ENCODE results near the gene MRGPRD.

MRGPRD gene

DNA sequence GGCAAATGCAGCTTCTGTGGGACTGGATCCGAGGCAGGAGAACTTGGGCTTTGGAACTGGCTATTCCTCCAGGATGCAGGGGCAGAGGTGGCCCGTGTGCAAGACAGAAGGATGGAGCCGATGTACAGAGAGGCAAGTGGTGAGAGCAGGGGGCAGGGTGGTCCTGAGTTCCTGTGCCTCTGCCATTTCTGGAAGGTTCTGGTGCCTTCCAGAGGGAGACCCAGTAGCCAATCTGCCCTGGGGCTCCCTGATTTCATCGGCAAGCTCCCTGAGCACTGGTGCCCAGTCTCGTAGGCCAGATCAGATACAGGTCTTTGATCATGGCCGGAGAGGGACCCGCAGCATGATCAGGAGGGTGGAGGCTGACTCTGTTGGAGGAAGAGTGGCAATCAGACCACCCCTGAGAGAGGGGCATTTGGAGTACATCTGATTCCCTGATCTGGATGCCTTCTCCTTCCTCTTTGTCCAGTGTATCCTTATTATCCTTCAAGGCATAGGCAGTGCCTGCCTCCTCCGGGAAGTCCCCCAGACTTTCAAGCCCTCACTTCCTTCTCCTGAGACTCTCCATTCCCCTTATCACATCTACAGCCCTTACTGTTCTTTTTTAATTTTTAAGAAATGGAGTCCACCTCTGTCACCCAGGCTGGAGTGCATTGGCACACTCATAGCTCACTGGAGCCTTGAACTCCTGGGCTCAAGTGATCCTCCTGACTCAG lies 9.7 kb downstream of the MRGPRD start:
- no peak for DNase-seq (ENCODE audit: low read depth in 2 of 3, low spot score in 1 of 3)

DNA sequence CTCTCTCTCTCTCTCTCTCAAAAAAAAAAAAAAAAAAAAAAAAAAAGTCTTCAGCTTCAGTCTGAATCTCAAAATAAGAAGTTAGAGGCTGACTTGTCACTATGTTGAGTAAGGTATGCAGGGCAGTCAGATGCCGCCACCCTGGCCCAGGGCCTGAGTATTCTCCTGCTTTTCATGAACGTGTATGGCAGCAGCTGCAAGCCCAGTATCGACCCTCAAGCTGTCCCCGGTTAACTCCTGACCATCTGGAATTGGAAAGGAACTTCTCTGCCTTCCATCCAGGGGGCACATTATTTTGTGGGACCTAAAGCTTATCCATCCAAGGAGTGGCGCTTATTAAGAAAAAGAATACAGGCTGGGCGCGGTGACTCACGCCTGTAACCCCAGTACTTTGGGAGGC lies 11.4 kb downstream of the MRGPRD start:
- DNase-seq (ENCODE audit: low read depth in 2 of 3, low spot score in 1 of 3), result no peak

DNA sequence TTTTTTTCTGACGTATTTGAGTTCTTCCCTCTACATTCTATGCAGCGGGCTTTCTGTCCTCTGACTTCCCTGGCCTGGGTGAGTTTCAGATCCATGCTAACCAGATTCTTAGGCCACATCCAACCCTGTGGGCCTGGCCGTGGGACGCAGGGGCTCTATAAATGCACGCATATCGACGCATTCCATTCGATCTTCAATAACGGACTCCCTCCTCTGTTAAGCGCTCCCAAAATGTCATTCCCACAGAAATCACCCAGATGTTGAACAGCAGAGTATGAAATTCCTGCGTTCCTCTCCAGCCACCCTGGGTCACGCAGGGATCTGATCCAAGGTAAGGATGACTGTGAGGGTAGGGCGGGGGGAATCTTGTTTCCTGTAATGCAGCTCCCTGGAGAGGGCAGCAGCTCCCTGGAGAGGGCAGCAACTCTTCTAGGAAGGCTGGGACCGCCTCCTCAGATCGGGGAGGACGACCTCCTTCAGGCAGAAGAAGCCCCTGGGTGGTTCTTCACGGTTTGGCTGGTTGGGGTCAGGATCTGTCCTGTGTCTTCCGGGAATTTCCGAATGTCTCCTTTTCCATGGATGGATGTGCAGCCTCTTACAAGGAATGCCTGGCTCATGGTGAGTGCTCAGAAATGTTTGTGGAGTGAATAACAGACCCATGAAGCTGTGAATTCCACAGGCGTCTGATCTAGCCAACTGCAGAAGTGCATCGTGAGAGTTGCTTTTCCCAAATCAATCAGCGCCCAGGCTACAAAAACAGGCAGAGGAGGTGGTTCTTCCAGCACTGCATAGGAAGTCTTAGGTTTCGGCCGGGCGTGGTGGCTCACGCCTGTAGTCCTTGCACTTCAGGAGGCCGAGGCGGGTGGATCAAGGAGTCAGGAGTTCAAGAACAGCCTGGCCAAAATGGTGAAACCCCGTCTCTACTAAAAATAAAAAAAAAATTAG lies 12.2 kb downstream of the MRGPRD start:
- DNase-seq (ENCODE audit: low read depth in 2 of 3, low spot score in 1 of 3), result no peak

DNA sequence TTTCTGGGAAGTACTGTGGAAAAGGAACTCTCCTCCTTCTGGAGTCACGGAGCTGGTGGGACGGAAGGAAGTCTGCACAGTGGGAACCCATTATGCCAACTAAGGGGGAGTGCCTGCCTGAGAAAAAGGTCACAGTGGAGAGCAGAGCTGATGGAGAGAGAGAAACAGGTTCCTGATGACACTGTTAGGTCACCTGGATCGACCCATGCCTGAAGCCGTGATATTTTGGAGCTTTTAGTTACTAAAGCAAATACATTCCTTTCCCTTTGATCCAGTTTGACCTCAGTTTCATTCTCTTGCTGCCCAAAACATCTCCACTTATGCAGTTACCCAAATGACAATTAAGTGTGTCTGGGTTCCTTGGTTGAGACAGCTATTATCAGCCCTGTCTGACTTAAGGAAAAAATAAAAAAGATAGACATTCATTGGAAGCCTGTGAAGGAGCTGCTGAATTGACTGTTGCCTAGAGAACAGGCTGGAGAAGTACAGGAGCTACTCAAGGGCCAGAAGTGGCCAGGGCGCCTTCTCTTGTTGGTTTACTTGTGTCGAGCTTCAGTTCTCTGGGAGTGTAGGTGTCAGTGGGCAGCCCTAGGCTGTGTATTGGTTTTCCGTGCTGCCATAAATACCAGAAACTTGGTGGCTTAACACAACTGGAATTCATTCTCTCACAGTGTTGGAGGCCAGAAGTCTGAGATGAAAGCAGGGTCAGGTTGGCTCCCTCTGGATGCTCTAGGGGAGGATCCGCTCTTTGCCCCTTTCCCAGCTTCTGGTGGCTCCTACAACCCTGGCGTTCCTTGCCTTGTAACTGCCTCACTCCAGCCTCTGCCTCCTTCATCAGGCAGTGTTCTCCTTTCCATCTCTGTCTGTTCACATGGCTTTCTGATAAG lies 13.6 kb downstream of the MRGPRD start:
- DNase-seq (ENCODE audit: low read depth in 2 of 3, low spot score in 1 of 3), result no peak

DNA sequence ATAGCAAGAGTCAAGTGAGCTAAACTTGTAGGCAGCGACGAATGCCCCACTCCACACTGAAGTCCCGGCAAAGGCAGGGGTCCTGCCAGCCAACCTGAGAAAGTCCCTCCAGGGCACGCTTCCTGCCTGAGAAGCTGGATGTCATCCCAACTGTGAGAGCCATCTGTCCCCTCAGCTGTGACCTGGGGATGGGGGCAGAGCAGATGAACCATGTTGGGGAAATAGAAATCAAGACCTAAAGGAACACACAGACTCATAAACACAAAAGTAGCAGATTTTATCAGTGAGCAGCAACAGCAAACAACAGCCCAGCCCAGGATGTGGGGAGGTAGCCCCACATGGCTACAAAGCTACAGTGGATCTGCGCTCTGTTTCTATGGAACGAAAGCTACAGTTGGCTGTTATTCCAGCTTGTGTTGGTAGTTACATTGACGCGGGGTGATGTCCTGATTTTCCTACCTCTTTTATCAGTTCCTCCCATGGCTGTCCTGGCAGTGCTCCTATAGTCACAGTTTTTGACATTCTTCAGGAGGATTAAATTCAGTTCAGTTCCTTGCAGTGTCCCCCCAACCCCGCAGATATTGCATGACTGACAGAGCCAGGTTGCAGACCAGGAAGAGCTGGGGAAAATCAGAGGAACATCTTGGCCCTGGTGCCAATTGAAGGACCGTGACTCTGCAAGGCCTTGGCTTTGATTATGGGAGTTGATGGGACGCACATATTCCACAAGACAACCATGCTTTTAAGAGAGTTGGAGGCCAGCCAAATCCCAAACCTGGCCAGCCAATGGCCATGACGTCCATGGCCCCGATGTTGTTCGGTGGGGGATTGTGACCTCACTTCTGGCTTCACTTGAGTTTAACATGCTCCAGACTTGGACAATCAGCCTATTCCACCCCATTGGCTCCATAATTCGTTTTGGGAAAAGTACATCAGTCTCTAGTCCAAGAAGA lies 14.6 kb downstream of the MRGPRD start:
- no peak for DNase-seq (ENCODE audit: low read depth in 2 of 3, low spot score in 1 of 3)

DNA sequence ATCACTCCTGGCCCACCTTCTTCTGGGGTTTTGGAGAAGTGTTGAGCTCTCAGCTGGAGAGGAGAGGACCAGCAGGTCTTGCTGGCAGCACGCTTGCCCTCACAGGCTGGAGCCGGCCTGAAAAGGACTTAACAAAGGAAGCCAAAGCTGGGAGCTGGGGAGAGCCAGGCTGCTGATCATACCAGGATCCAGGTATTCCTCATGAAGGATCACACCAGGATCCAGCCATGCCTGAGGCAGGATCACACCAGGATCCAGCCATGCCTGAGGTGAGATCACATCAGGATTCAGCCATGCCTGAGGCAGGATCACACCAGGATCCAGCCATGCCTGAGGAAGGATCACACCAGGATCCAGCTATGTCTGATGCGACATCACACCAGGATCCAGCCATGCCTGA lies 17.0 kb downstream of the MRGPRD start:
- no peak for DNase-seq (ENCODE audit: low read depth in 2 of 3, low spot score in 1 of 3)

DNA sequence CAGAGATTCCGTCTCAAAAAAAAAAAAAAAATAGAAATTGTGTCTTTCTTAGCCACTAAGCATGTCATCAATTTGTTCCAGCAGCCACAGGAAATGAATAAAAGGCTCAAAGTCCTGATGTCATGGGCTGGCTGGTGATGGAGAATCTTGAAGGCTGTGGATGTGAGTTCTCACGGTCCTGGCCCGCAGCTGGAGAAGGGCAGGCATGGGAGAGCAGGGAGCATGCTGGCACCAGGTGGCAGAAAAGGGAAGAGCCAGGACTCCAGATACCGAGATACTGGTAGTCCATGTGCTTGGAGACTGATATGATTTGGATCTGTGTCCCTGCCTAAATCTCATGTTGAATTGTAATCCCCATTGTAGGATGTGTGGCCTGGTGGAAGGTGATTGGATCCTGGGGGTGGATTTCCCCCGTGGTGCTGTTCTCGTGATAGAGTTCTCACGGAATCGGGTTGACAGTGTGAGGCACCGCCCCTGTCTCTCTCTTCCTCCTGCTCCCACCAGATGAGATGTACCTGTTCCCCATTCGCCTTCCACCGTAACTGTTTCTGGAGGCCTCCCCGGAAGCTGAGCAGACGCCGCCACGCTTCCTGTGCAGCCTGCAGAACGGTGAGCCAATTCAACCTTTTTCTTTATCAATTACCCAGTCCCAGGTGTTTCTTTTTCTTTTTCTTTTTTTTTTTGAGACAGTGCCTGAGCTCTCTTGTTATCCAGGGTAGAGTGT lies 18.1 kb downstream of the MRGPRD start:
- DNase-seq (ENCODE audit: low read depth in 2 of 3, low spot score in 1 of 3), result no peak

DNA sequence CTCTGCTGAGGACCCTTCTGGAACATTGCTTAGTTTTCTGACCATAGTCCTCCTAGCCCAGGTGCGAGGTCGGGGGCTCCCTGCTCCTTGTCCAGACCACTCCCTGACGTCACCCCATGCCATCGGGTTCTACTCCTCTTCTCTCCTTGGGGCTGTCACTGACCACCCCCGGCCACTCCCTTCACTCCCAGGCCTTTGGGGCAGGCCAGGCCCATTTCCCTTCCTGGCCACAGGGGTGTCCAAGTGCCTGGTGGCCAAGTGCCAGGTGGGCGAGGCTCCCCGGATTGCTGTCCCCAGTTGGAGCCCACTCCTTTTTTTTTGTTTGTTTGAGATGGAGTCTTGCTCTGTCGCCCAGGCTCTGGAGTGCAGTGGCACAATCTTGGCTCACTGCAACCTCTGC lies 19.5 kb downstream of the MRGPRD start:
- no peak for DNase-seq (ENCODE audit: low read depth in 2 of 3, low spot score in 1 of 3)

DNA sequence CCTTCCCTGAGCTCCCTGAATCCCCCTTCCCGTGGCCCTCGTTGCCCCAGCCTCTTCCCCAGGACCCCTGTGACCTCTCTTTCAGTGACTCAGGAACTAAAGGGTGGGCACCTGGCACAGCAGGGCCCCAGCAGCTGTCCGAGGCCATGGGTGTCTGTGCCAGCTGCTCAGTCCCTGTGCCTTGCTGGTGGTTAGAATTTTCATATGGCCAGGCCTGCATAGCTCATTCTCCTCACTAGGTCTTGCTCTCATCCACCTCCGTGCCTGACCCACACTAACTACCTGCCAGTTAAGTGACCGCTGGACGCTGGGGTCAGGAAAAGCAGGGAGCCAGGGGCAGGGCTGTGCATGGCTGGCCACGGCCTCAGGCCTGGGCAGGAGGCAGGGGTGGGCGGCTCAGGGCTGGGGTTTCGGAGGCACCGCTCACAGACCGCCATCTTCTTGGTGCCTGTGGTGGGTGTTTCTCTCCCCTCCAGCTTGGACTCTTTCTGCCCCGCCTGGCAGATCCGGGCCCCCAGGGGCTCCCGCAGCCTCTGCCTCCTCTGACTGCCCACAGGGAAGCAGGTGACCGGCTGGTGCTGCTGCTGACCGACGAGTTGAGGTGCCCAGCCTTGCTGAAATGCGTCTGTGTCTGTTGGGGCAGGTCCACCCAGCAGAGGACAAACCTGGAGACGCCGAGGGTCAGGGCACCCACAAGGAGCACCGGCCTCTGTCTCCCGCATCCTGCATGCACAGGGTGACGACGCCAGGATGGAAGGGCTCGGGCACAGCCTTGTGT lies 20.3 kb downstream of the MRGPRD start:
- DNase-seq (ENCODE audit: low read depth in 2 of 3, low spot score in 1 of 3), result no peak

DNA sequence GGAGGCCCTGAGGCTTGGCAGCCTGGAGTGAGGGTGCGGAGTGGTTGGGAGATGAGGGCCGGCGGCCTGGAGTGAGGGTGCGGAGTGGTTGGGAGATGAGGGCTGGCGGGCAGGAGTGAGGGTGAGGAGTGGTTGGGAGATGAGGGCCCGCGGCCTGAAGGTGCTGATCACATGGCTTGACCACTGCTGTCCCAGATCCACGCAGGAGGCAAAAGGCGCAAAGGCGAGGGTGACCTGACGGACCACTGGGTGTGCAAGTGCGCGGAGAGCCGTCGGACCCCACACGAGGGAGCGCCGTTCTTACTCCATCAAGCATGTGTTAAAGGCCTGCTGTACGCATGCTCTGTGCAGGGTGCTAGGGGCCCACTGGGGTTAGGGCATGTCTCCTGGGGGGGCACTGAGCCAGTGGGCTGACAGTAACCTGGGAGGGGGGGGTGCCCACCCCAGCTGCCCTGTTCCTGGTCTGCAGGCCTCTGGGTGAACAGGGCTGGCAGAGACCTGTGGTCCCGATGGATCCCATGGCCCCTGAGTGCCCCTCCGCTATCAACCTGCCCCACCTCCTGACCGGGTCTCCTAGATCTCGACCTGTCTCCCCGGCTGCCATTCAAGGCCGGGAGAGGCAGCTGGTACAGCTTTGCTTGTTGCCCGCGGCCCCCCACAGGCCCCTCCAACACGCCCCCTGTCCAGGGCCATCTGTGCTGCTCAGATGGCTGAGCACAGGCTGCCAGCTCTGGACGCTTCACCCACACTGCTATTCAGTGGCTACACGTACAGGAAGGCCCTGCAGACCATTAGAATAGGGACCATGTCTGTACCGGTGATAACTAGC lies 21.1 kb downstream of the MRGPRD start:
- no peak for DNase-seq (ENCODE audit: low read depth in 2 of 3, low spot score in 1 of 3)

DNA sequence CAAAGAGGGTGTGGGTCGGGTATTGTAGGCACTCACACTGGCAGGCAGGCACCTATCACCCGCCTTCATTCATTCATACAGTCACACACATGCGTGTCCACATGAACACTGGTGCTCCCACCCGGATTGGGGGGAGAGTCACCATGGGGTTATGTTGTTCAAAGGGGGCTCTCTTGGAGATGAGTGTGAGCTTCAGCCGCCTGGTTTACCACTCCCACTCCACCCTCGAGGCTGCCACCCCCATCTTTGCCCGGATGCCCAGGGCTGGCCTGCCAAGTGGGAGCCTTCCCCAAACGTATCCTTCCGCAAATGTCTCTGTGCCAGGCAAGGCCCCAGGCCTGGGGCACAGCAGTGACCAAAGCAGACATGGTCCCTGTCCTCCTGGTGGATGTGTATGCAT lies 22.6 kb downstream of the MRGPRD start:
- DNase-seq (ENCODE audit: low read depth in 2 of 3, low spot score in 1 of 3), result no peak

DNA sequence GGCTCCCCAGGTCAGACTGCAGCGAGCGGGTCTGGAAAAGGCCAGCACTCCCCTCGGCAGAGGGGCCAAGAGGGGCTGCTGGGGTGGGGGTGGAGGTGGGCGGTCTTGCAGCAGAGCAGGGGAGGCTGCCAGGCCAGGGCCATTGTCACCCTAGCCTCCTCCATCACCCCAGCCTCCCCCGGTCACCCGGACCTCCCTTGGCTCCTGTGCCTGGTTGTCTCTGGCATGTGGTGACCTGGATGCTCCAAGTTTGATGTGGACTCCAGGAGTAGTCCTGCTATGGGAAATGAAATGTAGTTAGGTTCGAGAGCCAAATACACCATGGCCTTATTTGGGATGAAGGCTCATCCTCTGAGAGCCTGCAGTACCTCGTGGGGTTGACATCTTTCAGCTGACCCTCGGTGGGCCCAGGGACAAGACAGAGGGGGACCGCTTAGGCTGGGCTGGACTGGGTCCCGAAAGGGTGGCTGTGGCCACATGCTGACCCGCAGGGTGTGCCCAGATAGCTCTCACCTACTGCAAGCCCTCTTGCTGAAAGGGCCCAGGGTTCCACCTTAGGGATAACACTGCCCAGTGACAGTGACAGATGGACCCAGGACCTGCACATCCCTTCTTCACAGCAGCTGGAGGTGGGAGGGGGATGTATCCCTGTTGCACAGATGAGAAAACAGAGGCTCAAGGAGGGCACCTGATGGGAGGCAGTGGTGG lies 24.1 kb downstream of the MRGPRD start:
- DNase-seq (ENCODE audit: low read depth in 2 of 3, low spot score in 1 of 3), result no peak

DNA sequence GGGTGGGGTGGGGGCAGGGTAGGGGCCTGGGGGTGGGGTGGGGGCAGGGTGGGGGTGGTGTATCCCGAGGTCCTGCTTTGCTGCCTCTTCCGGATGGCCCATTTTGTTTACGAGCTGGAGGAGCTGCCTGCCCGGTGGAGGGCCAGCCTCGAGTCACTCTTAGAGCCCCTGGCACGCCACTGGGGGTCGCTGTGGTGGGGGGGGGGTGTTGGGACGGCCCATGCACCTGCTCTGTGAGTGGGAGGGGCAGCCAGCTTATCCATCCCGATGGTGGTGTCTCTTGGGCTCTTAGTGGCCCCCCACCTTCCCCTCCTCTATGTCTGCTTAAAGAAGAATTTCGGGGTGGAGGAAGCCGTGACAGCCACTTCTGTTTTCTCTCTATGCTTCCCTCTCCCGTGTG lies 24.6 kb downstream of the MRGPRD start:
- DNase-seq (ENCODE audit: low read depth in 2 of 3, low spot score in 1 of 3), result peak in 1 of 3 donors; percentile 12

DNA sequence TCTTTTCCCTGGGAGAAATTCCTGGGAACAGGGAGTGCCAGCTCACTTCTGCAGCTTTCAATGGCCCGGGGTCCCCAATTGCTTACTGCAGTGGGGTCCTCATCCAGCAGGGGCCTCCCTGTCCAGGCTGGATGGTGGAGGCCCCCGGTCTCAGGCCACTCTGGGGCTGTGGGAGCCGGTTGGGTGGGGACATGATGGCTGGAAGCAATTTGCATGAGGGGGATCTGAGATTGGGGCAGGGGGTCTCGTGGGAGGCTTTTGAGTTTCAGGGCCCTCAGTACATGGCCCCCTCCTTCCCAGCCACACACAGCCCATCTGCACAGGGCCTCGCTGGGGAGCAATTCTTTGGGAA lies 25.2 kb downstream of the MRGPRD start:
- DNase-seq (ENCODE audit: low read depth in 2 of 3, low spot score in 1 of 3), result no peak

DNA sequence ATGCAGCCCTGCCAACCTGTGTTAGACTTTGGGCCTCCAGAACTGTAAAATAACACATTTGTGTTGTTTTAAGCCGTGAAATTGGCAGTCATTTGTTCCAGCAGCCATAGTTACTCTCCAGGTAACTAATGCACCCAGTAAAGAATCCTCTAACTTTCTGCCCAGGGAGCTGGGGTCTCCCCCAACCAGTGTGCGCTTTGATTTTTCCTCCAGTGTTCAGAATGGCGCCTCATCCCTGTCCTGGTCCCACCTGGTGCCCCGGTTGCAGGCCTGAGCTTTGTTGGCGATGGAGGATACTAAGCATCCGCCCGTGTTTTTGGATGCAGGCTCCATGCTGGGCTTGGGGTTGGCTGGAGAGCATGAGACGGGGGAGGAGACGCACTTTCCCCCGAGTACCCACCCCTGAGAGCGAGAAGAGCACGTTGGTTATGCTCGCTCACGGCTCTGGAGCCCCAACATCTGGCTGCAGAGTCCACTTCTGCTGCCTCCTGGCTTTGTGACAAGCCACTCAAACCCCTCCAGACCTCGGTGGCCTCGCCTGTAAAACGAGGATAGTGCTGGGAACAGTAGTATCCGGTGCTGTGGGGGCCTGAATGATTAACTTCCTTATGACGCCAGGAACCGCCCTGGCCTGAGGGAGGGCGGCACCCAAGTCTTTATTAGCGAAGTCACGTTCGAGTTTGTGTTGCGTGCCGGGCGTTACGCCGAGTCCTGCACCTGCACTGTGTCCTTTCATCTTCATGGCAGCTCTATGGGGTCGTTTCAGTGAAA lies 25.8 kb downstream of the MRGPRD start:
- no peak for DNase-seq (ENCODE audit: low read depth in 2 of 3, low spot score in 1 of 3)

DNA sequence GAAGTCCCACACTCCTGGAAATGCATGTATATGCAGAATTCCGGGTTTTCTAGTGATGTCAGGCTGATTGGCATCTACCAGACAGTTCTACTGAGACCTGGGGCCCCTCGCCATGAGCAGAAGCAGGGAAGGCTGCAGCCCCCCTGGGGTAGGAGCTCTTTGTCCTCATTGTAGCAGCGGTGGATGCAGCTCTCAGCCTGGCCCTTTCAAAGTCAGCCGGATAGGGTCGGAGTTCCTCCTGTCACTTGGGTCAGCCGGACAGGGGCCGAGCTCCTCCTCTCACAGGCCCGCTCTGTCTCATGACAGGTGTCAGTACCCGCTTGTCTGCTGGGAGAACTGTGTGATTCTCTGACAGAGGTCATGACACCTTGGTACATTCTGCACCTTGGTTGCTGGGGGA lies 30.0 kb downstream of the MRGPRD start:
- no peak for DNase-seq (ENCODE audit: low read depth in 2 of 3, low spot score in 1 of 3)

DNA sequence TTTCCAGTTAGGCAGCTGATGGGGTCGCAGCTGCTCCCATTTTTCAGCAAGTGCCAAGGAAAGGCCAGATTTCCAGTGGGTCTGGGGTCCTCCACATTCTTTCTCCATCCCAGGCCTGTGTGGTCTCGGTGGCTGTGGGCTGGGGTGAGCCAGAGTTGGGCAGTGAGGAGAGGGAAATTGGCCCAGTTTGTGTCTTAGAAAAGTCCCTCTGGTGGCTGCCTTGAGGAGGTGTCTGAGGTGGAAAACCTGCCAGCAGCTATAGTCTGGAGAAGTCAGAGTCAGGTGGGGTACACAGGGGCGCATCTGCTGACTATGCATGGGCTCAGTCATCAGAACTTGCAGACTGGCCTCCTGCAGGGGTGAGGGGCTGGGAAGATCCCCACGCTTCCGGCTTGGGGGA lies 30.5 kb downstream of the MRGPRD start:
- no peak for DNase-seq (ENCODE audit: low read depth in 2 of 3, low spot score in 1 of 3)

Data from stimulated activated CD4-positive, alpha-beta T cell treated with anti-CD3 and anti-CD28 coated beads, Interleukin-12 subunit alpha, Interleukin-12 subunit beta, amount 100 ng/mL, for 48 hours (primary cell).